HG02943 (cell line): Measurements from ENCODE around the gene KCNH2.
"Not testable (repeated sequence)": the region's sequence is repeated elsewhere in the genome, so short reads cannot be mapped to it uniquely, and the experiment has no call there.

Experiments used
- ATAC-seq: cut with Tn5 transposase; IDR thresholded peaks from one replicate; pipeline ENCODE4 v1.9.1; 2021; ENCODE audit warnings: mild to moderate bottlenecking, low read depth, moderate library complexity; ENCODE audit not compliant: unreplicated experiment

KCNH2 gene

GRCh38 chr7:150912427-150912826 is 65.7 kb downstream of the KCNH2 start:
- no peak for ATAC-seq

GRCh38 chr7:150911590-150912267 is 66.4 kb downstream of the KCNH2 start:
- no peak for ATAC-seq

GRCh38 chr7:150910996-150911422 is 67.1 kb downstream of the KCNH2 start:
- no peak for ATAC-seq

- ATAC-seq: not testable (repeated sequence)
Measured at GRCh38 chr7:150910305-150910995, 67.7 kb downstream of the KCNH2 start.

GRCh38 chr7:150909200-150909995 is 68.7 kb downstream of the KCNH2 start:
- no peak for ATAC-seq

- no peak for ATAC-seq
Measured at GRCh38 chr7:150908173-150908572, 69.9 kb downstream of the KCNH2 start.

GRCh38 chr7:150904011-150904909 is 73.9 kb downstream of the KCNH2 start:
- no peak for ATAC-seq

- no peak for ATAC-seq
Measured at GRCh38 chr7:150903606-150904005, 74.5 kb downstream of the KCNH2 start.

GRCh38 chr7:150902078-150903033 is 75.8 kb downstream of the KCNH2 start:
- ATAC-seq: no peak

- ATAC-seq: no peak
Measured at GRCh38 chr7:150901160-150902035, 76.7 kb downstream of the KCNH2 start.

- no peak for ATAC-seq
Measured at GRCh38 chr7:150900675-150901074, 77.4 kb downstream of the KCNH2 start.

- peak; percentile 54 for ATAC-seq
Measured at GRCh38 chr7:150898475-150899011, 79.6 kb downstream of the KCNH2 start.

- ATAC-seq: peak; percentile 50
Measured at GRCh38 chr7:150897502-150898474, 80.3 kb downstream of the KCNH2 start.

GRCh38 chr7:150896562-150897209 is 81.4 kb downstream of the KCNH2 start:
- ATAC-seq: no peak

- no peak for ATAC-seq
Measured at GRCh38 chr7:150895809-150896208, 82.3 kb downstream of the KCNH2 start.
